Measurements from ENCODE around the gene KCNMB4. TPM values are rescaled to one million over a fixed set of nuclear protein-coding genes. Genes with fewer than 3 reads are reported as not detected.

KCNMB4 gene
- total RNA-seq, 1 experiment from 2014 or later = 6.3 TPM

GRCh38 chr12:70418101-70418500 is 52.0 kb downstream of the KCNMB4 start:
- Histone ChIP-seq H3K4me3 (no peak overlapping the region), H3K9me3 (ENCODE audit: insufficient read depth, low read depth) (no peaks in the 10 kb centered on the region), H3K9me2 (ENCODE audit: insufficient read depth) (no peaks in the 10 kb centered on the region), H3K4me1 (replicated peaks; ENCODE audit: insufficient read depth) (no peaks in the 10 kb centered on the region), H3K27me3 (ENCODE audit: insufficient read depth, low read depth) (no peaks in the 10 kb centered on the region), H3K79me2 (ENCODE audit: low read depth) (no peaks in the 10 kb centered on the region), H2AFZ (no peak overlapping the region), H3F3A (ENCODE audit: insufficient read depth, low read depth) (no peaks in the 10 kb centered on the region), H3K4me2 (no peak overlapping the region), H4K20me1 (ENCODE audit: insufficient read depth) (no peaks in the 10 kb centered on the region), H3K36me3 (ENCODE audit: low read depth) (no peaks in the 10 kb centered on the region), H3K27ac (no peak overlapping the region)
- no TSS peak for BruUV-seq (replicated peaks)
- DNase-seq = no peak
- POLR2A ChIA-PET (ENCODE audit: unreplicated experiment) = no interaction called here
- CTCF ChIA-PET = no interaction called here
- intact Hi-C loops (cut with micrococcal nuclease; ENCODE audit: unreplicated experiment) = no loop called here
- TF ChIP-seq EZH2 (IDR thresholded peaks at IDR 0.05; ENCODE audit: low read depth) (no peak), CTCF (conservative IDR thresholded peaks at IDR 0.05) (no peak)

DNA sequence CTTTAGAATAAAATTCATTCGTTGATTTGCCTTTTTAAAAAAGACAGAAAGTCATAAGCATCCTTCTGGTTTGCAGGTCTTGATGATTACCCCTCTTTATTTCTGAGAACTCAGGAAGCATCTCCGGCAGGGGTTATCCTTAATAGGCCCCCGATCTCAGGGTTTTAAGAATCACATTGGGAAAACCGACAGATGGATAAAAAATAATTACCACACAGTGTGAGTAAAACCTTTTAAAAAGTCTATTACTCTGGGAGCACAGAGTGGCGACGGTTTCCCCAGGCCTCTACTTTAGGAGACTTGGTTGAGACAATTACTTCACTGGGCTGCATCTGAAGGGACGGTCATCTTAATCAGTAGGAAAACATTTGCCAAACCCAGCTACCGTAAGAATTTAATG is 56.5 kb downstream of the KCNMB4 start:
- H3K27me3 ChIP-seq (ENCODE audit: insufficient read depth, low read depth) = no peaks in the 10 kb centered on the region
- ChIA-PET POLR2A (ENCODE audit: unreplicated experiment) (no interaction called here), CTCF (no interaction called here)
- H4K20me1 ChIP-seq (ENCODE audit: insufficient read depth) = no peaks in the 10 kb centered on the region
- no peaks in the 10 kb centered on the region for H3K36me3 ChIP-seq (ENCODE audit: low read depth)
- H3K4me3 ChIP-seq = no peak overlapping the region
- no peak overlapping the region for H2AFZ ChIP-seq
- no peaks in the 10 kb centered on the region for H3K9me2 ChIP-seq (ENCODE audit: insufficient read depth)
- TF ChIP-seq CTCF (conservative IDR thresholded peaks at IDR 0.05) = no peak
- no peak for TF ChIP-seq EZH2 (IDR thresholded peaks at IDR 0.05; ENCODE audit: low read depth)
- H3K4me1 ChIP-seq (replicated peaks; ENCODE audit: insufficient read depth) = no peaks in the 10 kb centered on the region
- no peaks in the 10 kb centered on the region for H3K9me3 ChIP-seq (ENCODE audit: insufficient read depth, low read depth)
- no peaks in the 10 kb centered on the region for H3K79me2 ChIP-seq (ENCODE audit: low read depth)
- no peak overlapping the region for H3K4me2 ChIP-seq
- no peak overlapping the region for H3K27ac ChIP-seq
- H3F3A ChIP-seq (ENCODE audit: insufficient read depth, low read depth) = no peaks in the 10 kb centered on the region
- no peak for DNase-seq
- intact Hi-C loops (cut with micrococcal nuclease; ENCODE audit: unreplicated experiment) = no loop called here
- no TSS peak for BruUV-seq (replicated peaks)

DNA sequence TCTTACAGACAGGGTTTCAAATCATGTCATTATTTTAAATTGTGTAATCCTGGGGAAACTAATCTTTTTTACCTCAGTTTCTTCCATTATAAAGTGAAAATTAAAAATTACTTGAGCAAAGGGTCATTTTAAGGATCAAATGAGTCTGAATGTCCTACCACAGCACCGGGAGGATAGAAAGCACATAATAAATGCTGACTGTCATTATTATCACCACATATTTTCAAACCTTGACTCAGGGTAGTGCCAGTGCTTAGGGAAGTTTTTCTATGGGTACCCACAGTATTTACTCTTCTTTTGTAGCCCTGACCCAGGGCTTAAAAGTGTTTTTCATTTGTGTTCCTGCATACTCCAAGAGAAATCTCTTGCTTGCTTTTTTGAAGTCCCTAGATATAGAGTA is 60.5 kb downstream of the KCNMB4 start:
- no peak for DNase-seq
- H3K79me2 ChIP-seq (ENCODE audit: low read depth) = no peaks in the 10 kb centered on the region
- no peak overlapping the region for H3K4me3 ChIP-seq
- no peak for TF ChIP-seq CTCF (conservative IDR thresholded peaks at IDR 0.05)
- TF ChIP-seq EZH2 (IDR thresholded peaks at IDR 0.05; ENCODE audit: low read depth) = no peak
- ChIA-PET POLR2A (ENCODE audit: unreplicated experiment) (no interaction called here), CTCF (no interaction called here)
- no peak overlapping the region for H3K27ac ChIP-seq
- H4K20me1 ChIP-seq (ENCODE audit: insufficient read depth) = no peaks in the 10 kb centered on the region
- H3K4me1 ChIP-seq (replicated peaks; ENCODE audit: insufficient read depth) = no peaks in the 10 kb centered on the region
- BruUV-seq (replicated peaks) = no TSS peak
- no peaks in the 10 kb centered on the region for H3K9me3 ChIP-seq (ENCODE audit: insufficient read depth, low read depth)
- no peaks in the 10 kb centered on the region for H3K9me2 ChIP-seq (ENCODE audit: insufficient read depth)
- H2AFZ ChIP-seq = no peak overlapping the region
- H3K27me3 ChIP-seq (ENCODE audit: insufficient read depth, low read depth) = no peaks in the 10 kb centered on the region
- H3K4me2 ChIP-seq = no peak overlapping the region
- no peaks in the 10 kb centered on the region for H3F3A ChIP-seq (ENCODE audit: insufficient read depth, low read depth)
- H3K36me3 ChIP-seq (ENCODE audit: low read depth) = no peaks in the 10 kb centered on the region
- intact Hi-C loops (cut with micrococcal nuclease; ENCODE audit: unreplicated experiment) = no loop called here
